Activated T-cell treated with anti-CD3 and anti-CD28 coated beads, Interleukin-2, amount 50 U/mL, for 72 hours (primary cell): ENCODE measurements around the gene ADARB2. TPM values are rescaled to one million over a fixed set of nuclear protein-coding genes. Genes with fewer than 3 reads are reported as not detected.
A peak's percentile ranks its signal among the peaks of the same experiment; 100 is the strongest.

Experiments used
- ATAC-seq, 2 donors: fragments of 150-1000 bp; cut with Tn5 transposase; replicated peaks in 1 of 2; 2 replicates each; pipeline ENCODE4 v1.10.0; 2021; ENCODE audit warnings: moderate library complexity in 2 of 2, mild to moderate bottlenecking in 1 of 2
- DNase-seq, 2 donors: peaks; one replicate each; pipeline ENCODE4 v3.0.0; 2021 to 2022; ENCODE audit warnings: mixed read lengths in 1 of 2
- H3K27ac Mint-ChIP-seq: one replicate; pipeline ENCODE4 v1.8.0; 2022; ENCODE audit warnings: mild to moderate bottlenecking, moderate library complexity, mixed read lengths
- H3K27me3 Mint-ChIP-seq: one replicate; pipeline ENCODE4 v1.8.0; 2022; ENCODE audit warnings: low read depth, mixed read lengths
- H3K36me3 Mint-ChIP-seq, 2 donors: one replicate each; pipeline ENCODE4 v1.8.0; 2022; ENCODE audit warnings: mixed read lengths in 2 of 2, mild to moderate bottlenecking in 1 of 2; ENCODE audit not compliant: insufficient read depth in 2 of 2
- H3K4me1 Mint-ChIP-seq: one replicate; pipeline ENCODE4 v1.8.0; 2022; ENCODE audit warnings: low read depth, mixed read lengths
- H3K4me3 Mint-ChIP-seq, 2 donors: one replicate each; pipeline ENCODE4 v1.8.0; 2022; ENCODE audit warnings: mild to moderate bottlenecking in 2 of 2, mixed read lengths in 2 of 2, moderate library complexity in 2 of 2
- H3K9me3 Mint-ChIP-seq, 2 donors: one replicate each; pipeline ENCODE4 v1.8.0; 2022; ENCODE audit warnings: mixed read lengths in 2 of 2
- total RNA-seq, 2 donors: library from RNA; stranded (reverse); gene quantifications; one replicate each; pipeline ENCODE4 v1.2.3, GENCODE V29; 2022

ADARB2 gene
- total RNA-seq, 2 donors from 2014 or later, result 0.60 to 2.0 TPM

DNA sequence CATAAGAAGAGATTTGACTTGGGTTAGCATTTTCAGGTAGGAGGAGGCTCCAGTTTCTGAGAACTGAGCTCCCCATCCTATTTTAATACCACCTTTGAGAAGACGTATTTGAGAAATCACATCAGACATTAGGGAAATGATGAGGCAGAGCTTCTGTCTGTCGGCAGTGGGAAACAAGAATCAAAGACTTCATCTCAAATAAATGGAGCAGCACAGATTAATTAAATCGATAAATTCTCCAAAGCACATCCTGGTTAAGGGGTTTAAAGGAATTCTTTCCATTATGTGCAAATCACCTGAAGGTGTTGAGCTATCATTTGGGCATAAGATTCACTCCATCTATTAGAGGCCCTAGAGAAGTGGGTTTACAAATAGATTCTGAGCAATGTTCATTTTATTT is 7.6 kb downstream of the ADARB2 start:
- Mint-ChIP-seq H3K36me3 (no peaks in the 10 kb centered on the region), H3K27me3 (peaks cover 62% of the 10 kb centered on the region), H3K4me3 (no peak overlapping the region), H3K27ac (no peak overlapping the region), H3K9me3 (no peaks in the 10 kb centered on the region), H3K4me1 (no peaks in the 10 kb centered on the region)
- DNase-seq (no peak), ATAC-seq (no peak)

- Mint-ChIP-seq H3K9me3 (no peaks in the 10 kb centered on the region), H3K4me3 (no peak overlapping the region), H3K4me1 (no peaks in the 10 kb centered on the region), H3K27ac (no peak overlapping the region), H3K27me3 (peaks cover 39% of the 10 kb centered on the region), H3K36me3 (no peaks in the 10 kb centered on the region)
- DNase-seq (no peak), ATAC-seq (no peak)
These were observed 10.5 kb downstream of the ADARB2 start for GRCh38 chr10:1726861-1727260.

GRCh38 chr10:1724921-1725488 is 12.3 kb downstream of the ADARB2 start:
- DNase-seq (no peak), ATAC-seq (no peak)
- no peaks in the 10 kb centered on the region for H3K36me3 Mint-ChIP-seq
- no peaks in the 10 kb centered on the region for H3K9me3 Mint-ChIP-seq
- H3K27me3 Mint-ChIP-seq, result peaks cover 26% of the 10 kb centered on the region
- H3K4me3 Mint-ChIP-seq, result no peak overlapping the region
- no peak overlapping the region for H3K27ac Mint-ChIP-seq
- no peaks in the 10 kb centered on the region for H3K4me1 Mint-ChIP-seq

DNA sequence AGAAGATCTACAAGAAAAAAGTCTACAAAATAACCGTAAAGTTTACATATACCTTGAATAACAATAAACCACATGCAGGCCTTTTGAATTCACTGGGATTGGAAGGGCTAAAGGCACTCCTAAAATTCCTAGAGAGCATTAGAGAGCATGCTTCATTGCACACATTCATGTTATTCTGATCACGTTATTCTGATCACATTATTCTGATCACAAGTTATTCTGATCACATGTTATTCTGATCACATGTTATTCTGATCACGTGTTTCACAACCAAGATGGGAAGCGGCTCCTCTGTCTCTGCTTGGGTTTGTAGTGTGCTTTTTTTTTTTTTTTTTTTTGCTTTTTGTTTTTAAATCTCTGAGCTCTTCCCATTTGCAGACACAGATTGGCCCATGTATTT is 20.5 kb downstream of the ADARB2 start:
- H3K4me3 Mint-ChIP-seq, result no peak overlapping the region
- H3K9me3 Mint-ChIP-seq, result no peaks in the 10 kb centered on the region
- no peak overlapping the region for H3K27ac Mint-ChIP-seq

DNA sequence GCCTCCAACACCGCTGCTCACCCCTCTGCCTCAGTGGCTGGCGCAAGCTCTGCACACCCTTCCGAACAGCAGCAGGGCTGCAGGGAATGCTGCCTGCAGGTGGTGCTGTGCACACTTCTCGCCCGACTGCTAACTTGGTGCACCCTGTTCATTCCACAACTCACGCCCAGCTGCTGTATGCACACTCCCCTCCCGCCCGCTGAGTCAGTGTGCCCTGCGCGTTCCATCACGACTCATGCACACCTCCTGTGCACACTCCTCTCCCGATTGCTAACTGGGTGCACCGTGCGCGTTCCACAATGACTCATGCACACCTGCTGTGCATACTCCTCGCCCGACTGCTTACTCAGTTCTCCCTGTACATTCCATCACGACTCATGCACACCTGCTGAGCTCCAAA is 21.5 kb downstream of the ADARB2 start:
- Mint-ChIP-seq H3K27ac (no peak overlapping the region), H3K4me3 (no peak overlapping the region), H3K36me3 (no peaks in the 10 kb centered on the region), H3K27me3 (peaks cover 41% of the 10 kb centered on the region), H3K4me1 (peaks cover 6% of the 10 kb centered on the region), H3K9me3 (no peaks in the 10 kb centered on the region)
- no peak for DNase-seq
- ATAC-seq, result peak; percentile 52 to 57

More for the DNA sequence above, 20.5 kb downstream of the ADARB2 start:
- peaks cover 41% of the 10 kb centered on the region for H3K27me3 Mint-ChIP-seq
- peaks cover 6% of the 10 kb centered on the region for H3K4me1 Mint-ChIP-seq
- H3K36me3 Mint-ChIP-seq, result no peaks in the 10 kb centered on the region
- no peak for DNase-seq
- no peak for ATAC-seq

DNA sequence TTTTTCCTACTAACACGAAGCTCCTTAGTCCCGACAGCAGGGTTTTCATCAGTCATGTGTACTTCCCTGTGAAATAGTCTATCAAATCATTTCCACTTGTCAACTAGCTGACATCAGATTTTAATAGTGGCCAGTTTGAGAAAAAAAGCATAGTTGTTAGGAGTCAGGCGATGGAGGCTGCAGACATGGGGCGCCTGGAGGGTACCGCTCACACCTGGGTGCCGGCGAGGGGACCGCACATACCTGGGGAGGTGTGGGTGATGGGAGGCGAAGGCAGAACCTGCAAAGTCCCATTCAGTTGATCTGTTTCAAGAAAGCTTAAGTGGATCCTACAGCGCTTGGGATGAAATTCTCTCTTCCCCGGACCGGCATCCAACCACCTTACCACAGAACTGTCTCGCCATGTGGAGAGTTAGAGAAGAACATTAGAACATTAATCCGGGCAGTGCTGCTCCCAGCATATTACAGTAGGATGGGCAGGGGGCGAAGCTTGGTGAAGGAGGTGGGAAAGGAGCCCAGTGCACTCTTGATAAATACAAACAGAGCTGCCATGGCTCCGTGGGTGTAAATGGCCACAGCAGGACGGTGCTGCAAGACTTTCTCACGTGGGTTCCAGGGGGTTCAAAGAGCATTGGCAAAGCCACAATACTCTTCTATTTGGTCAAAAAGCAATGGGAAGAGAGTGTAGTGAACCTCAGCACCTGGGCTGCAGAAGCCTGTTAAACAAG is 24.2 kb downstream of the ADARB2 start:
- Mint-ChIP-seq H3K9me3 (no peaks in the 10 kb centered on the region), H3K4me1 (peaks cover 6% of the 10 kb centered on the region), H3K36me3 (no peaks in the 10 kb centered on the region), H3K27me3 (peaks cover 59% of the 10 kb centered on the region), H3K27ac (no peak overlapping the region), H3K4me3 (no peak overlapping the region)
- DNase-seq (no peak), ATAC-seq (no peak)

DNA sequence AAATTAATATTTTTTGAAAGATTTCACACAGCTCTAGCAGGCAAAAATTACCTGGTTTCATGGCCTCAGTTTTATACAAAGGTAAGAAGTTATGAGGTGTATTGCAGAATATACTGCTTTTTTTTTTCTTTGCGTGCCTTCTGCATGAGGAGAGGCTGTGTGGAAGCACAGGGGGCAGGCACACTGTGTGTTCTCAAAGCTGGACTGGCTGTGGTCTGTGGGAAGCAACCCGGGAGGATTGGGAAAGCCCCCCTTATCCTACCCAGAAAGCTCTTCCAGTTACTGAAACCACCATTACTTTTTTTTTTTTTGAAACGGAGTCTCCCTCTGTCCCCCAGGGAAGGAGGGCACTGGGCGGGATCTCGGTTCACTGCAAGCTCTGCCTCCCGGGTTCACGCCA is 25.0 kb downstream of the ADARB2 start:
- no peak for DNase-seq
- ATAC-seq, result no peak
- H3K4me3 Mint-ChIP-seq, result no peak overlapping the region
- peaks cover 14% of the 10 kb centered on the region for H3K4me1 Mint-ChIP-seq
- no peak overlapping the region for H3K27ac Mint-ChIP-seq
- H3K36me3 Mint-ChIP-seq, result peaks cover 0 to 5% of the 10 kb centered on the region in 2 donors
- H3K9me3 Mint-ChIP-seq, result peaks cover 0 to 1% of the 10 kb centered on the region in 2 donors
- H3K27me3 Mint-ChIP-seq, result peaks cover 61% of the 10 kb centered on the region

DNA sequence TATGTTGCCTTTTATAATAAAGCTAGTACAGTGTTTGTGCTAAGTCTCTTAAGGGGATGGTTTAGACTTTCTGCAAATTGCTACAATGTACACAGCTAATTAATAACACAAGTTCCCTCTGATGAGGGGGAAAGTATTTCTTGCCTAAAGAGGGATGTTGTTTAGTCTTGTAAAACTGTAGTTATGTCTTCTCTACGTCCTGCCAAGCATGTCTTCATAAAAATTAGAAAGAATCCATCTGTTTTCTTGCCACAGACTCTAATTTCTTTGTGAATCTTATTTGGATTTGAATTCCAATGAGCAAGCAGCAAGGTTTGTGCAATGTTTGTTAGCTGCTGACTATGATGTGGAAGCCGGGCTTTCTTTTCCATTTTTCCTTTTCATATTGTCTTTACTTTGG is 28.2 kb downstream of the ADARB2 start:
- Mint-ChIP-seq H3K4me3 (no peak overlapping the region), H3K27me3 (peaks cover 49% of the 10 kb centered on the region), H3K36me3 (peaks cover 0 to 6% of the 10 kb centered on the region in 2 donors), H3K4me1 (peaks cover 17% of the 10 kb centered on the region), H3K9me3 (peaks cover 3 to 5% of the 10 kb centered on the region in 2 donors), H3K27ac (no peak overlapping the region)
- no peak for ATAC-seq
- DNase-seq, result no peak

GRCh38 chr10:1708746-1709145 is 28.6 kb downstream of the ADARB2 start:
- DNase-seq, result no peak
- Mint-ChIP-seq H3K36me3 (peaks cover 0 to 6% of the 10 kb centered on the region in 2 donors), H3K4me3 (no peak overlapping the region), H3K27ac (no peak overlapping the region), H3K27me3 (peaks cover 45% of the 10 kb centered on the region), H3K9me3 (peaks cover 3 to 5% of the 10 kb centered on the region in 2 donors), H3K4me1 (peaks cover 17% of the 10 kb centered on the region)
- no peak for ATAC-seq

DNA sequence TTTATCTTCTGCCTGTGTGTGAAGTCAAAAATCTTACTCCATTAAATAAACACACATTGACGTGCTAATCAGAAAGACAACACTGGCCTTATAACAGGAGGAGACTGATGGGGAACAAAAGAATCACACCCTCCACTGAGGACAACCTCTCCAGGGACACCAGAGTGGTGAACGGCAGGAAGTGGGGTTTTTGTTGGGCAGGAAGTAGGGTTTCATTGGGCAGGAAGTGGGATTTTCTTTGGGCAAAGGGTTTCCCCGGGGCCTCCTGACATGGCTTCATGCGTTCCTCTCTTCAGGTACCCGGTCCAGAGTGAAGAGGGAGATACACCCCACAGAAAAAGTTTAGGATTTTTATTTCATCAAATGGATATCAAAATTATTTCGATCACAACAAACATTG is 30.6 kb downstream of the ADARB2 start:
- Mint-ChIP-seq H3K27ac (peak overlapping the region; percentile 4), H3K4me1 (peaks cover 17% of the 10 kb centered on the region), H3K36me3 (peaks cover 2 to 6% of the 10 kb centered on the region in 2 donors), H3K4me3 (no peak overlapping the region), H3K9me3 (peaks cover 8 to 9% of the 10 kb centered on the region in 2 donors), H3K27me3 (peaks cover 49% of the 10 kb centered on the region)
- ATAC-seq (peak in 1 of 2 donors; percentile 26), DNase-seq (peak in 1 of 2 donors; percentile 8)

DNA sequence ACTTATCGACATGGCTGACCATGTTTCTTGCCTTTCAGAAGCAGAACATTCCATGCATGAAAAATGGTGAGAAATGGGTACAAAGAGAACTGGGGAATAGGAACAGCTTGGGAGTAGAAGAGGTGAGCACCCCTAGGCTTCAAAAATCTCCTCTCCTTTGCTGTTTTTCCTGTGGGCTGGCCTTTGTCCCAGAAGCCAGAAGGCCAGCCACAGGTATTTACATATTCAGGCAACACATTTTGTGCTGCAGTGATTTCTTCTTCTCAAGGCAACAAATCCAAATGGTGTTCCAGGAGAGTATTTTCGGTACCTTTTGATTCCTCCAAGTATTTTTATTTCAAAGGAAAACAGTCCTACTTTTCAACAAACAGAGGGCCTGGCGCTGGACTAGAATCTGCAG is 31.1 kb downstream of the ADARB2 start:
- Mint-ChIP-seq H3K4me3 (no peak overlapping the region), H3K9me3 (peaks cover 9% of the 10 kb centered on the region in 2 donors), H3K4me1 (peaks cover 17% of the 10 kb centered on the region), H3K27me3 (peaks cover 51% of the 10 kb centered on the region), H3K36me3 (peaks cover 2 to 6% of the 10 kb centered on the region in 2 donors), H3K27ac (no peak overlapping the region)
- no peak for ATAC-seq
- no peak for DNase-seq

- Mint-ChIP-seq H3K27ac (no peak overlapping the region), H3K36me3 (peaks cover 0 to 2% of the 10 kb centered on the region in 2 donors), H3K27me3 (peaks cover 23% of the 10 kb centered on the region), H3K4me3 (no peak overlapping the region), H3K4me1 (no peaks in the 10 kb centered on the region), H3K9me3 (peaks cover 8 to 9% of the 10 kb centered on the region in 2 donors)
- ATAC-seq, result no peak
- DNase-seq, result no peak
These were observed 39.1 kb downstream of the ADARB2 start for GRCh38 chr10:1698185-1698584.

DNA sequence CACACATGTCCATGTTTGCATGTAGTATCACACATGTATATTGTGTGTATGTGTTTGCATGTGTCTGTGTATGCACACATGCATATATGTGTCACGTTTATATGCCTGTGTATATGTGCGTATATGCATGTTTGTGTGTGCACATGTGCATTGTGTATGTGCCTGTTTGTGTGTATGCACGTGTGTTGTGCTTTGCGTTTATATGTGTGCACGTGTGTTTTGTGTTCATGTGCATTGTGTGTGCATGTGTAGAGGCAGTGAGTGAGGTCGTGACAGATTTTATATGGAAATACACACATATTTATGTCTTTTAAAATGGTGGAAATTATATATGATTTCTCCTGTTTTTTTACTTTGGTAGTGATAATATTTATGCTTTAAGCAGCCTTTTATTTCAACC is 41.2 kb downstream of the ADARB2 start:
- Mint-ChIP-seq H3K4me1 (no peaks in the 10 kb centered on the region), H3K27ac (no peak overlapping the region), H3K36me3 (peaks cover 0 to 2% of the 10 kb centered on the region in 2 donors), H3K27me3 (peaks cover 13% of the 10 kb centered on the region), H3K9me3 (peaks cover 4 to 5% of the 10 kb centered on the region in 2 donors), H3K4me3 (no peak overlapping the region)
- ATAC-seq, result no peak
- no peak for DNase-seq

DNA sequence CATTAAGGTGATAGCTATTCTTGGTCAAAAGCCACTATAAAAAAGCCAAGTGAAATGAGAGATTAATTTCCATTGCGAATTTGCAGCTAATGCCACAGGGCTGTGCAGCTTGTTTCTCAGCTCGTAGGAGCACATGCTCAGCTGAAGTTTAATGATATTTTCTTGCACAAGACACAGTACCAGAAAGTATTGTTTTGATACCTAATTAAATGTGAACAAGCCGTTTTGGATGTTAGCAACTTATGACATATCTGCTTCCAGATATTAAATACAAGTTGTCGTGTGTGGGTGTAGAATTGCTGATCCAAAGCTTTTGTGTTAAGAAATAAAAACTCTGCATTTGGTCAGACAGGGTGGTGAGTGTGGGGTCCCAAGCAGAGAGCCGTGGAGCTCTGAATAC is 47.2 kb downstream of the ADARB2 start:
- H3K27me3 Mint-ChIP-seq, result peaks cover 21% of the 10 kb centered on the region
- no peak for ATAC-seq
- H3K4me3 Mint-ChIP-seq, result no peak overlapping the region

More for the DNA sequence above, 47.2 kb downstream of the ADARB2 start:
- H3K27ac Mint-ChIP-seq, result no peak overlapping the region
- H3K36me3 Mint-ChIP-seq, result no peaks in the 10 kb centered on the region
- H3K9me3 Mint-ChIP-seq, result no peaks in the 10 kb centered on the region
- H3K4me1 Mint-ChIP-seq, result no peaks in the 10 kb centered on the region
- no peak for DNase-seq
